HUES6 (cell line): Measurements from ENCODE around the gene SLC30A1.
"Not testable (repeated sequence)": the region's sequence is repeated elsewhere in the genome, so short reads cannot be mapped to it uniquely, and the experiment has no call there.

Source experiments
- H3K27ac ChIP-seq: 2 replicates; pipeline ENCODE4 v1.7.0; 2013; ENCODE audit warnings: low read depth, mild to moderate bottlenecking, low read length, inconsistent platforms
- H3K27me3 ChIP-seq: 2 replicates; pipeline ENCODE4 v1.6.1; 2013; ENCODE audit warnings: low read length; ENCODE audit not compliant: control insufficient read depth, insufficient read depth
- H3K36me3 ChIP-seq: 2 replicates; pipeline ENCODE4 v1.6.1; 2013; ENCODE audit warnings: low read length; ENCODE audit not compliant: control insufficient read depth, insufficient read depth
- H3K4me1 ChIP-seq: 2 replicates; pipeline ENCODE4 v1.6.1; 2013; ENCODE audit warnings: low read length; ENCODE audit not compliant: control insufficient read depth, insufficient read depth
- H3K4me3 ChIP-seq: 2 replicates; pipeline ENCODE4 v1.5.1; 2013; ENCODE audit warnings: low read depth, low read length
- H3K9ac ChIP-seq: one replicate; pipeline ENCODE4 v1.6.1; 2013; ENCODE audit warnings: mild to moderate bottlenecking, low read length
- H3K9me3 ChIP-seq: 2 replicates; pipeline ENCODE4 v1.6.1; 2013; ENCODE audit warnings: low read depth, low read length; ENCODE audit not compliant: control insufficient read depth, insufficient read depth

SLC30A1 gene

GRCh38 chr1:211541720-211542477 lies 37.1 kb downstream of the SLC30A1 start:
- H3K9me3 ChIP-seq, result peaks cover 19% of the 10 kb centered on the region; the same call in 1 of the 2 replicates
- no peaks in the 10 kb centered on the region for H3K36me3 ChIP-seq
- H3K27ac ChIP-seq, result no peak overlapping the region
- no peaks in the 10 kb centered on the region for H3K27me3 ChIP-seq
- no peak overlapping the region for H3K9ac ChIP-seq
- H3K4me1 ChIP-seq, result peaks cover 3% of the 10 kb centered on the region; the same call in 1 of the 2 replicates
- H3K4me3 ChIP-seq, result no peak overlapping the region

GRCh38 chr1:211541278-211541677 lies 37.7 kb downstream of the SLC30A1 start:
- Histone ChIP-seq H3K27ac (no peak overlapping the region), H3K36me3 (no peaks in the 10 kb centered on the region), H3K4me3 (no peak overlapping the region), H3K9ac (no peak overlapping the region), H3K9me3 (peaks cover 19% of the 10 kb centered on the region; the same call in 1 of the 2 replicates), H3K27me3 (no peaks in the 10 kb centered on the region), H3K4me1 (peaks cover 3% of the 10 kb centered on the region; the same call in 1 of the 2 replicates)

- H3K9me3 ChIP-seq, result peaks cover 19% of the 10 kb centered on the region; the same call in 1 of the 2 replicates
- not testable (repeated sequence) for H3K27me3 ChIP-seq, H3K9ac ChIP-seq, H3K36me3 ChIP-seq, H3K4me1 ChIP-seq, H3K27ac ChIP-seq, H3K4me3 ChIP-seq
Observed at GRCh38 chr1:211540824-211541223, 38.1 kb downstream of the SLC30A1 start.

GRCh38 chr1:211538287-211538686 lies 40.7 kb downstream of the SLC30A1 start:
- Histone ChIP-seq H3K4me3 (no peak overlapping the region), H3K4me1 (peaks cover 3% of the 10 kb centered on the region; the same call in 1 of the 2 replicates), H3K9me3 (peaks cover 19% of the 10 kb centered on the region; the same call in 1 of the 2 replicates), H3K27me3 (no peaks in the 10 kb centered on the region), H3K9ac (no peak overlapping the region), H3K27ac (no peak overlapping the region), H3K36me3 (no peaks in the 10 kb centered on the region)

GRCh38 chr1:211537253-211537652 lies 41.7 kb downstream of the SLC30A1 start:
- no peaks in the 10 kb centered on the region for H3K27me3 ChIP-seq
- H3K9me3 ChIP-seq, result peaks cover 18% of the 10 kb centered on the region; the same call in 1 of the 2 replicates
- H3K4me3 ChIP-seq, result no peak overlapping the region
- no peaks in the 10 kb centered on the region for H3K36me3 ChIP-seq
- H3K9ac ChIP-seq, result no peak overlapping the region
- no peak overlapping the region for H3K27ac ChIP-seq
- peaks cover 3% of the 10 kb centered on the region; the same call in 1 of the 2 replicates for H3K4me1 ChIP-seq

GRCh38 chr1:211536606-211537005 lies 42.4 kb downstream of the SLC30A1 start:
- Histone ChIP-seq H3K4me1 (peaks cover 3% of the 10 kb centered on the region; the same call in 1 of the 2 replicates), H3K9me3 (peaks cover 12% of the 10 kb centered on the region; the same call in 1 of the 2 replicates), H3K27ac (no peak overlapping the region), H3K36me3 (no peaks in the 10 kb centered on the region), H3K4me3 (no peak overlapping the region), H3K9ac (no peak overlapping the region), H3K27me3 (no peaks in the 10 kb centered on the region)

- Histone ChIP-seq H3K27ac (no peak overlapping the region), H3K4me3 (no peak overlapping the region), H3K9me3 (peaks cover 4% of the 10 kb centered on the region; the same call in 1 of the 2 replicates), H3K27me3 (no peaks in the 10 kb centered on the region), H3K4me1 (peaks cover 3% of the 10 kb centered on the region; the same call in 1 of the 2 replicates), H3K36me3 (no peaks in the 10 kb centered on the region), H3K9ac (no peak overlapping the region)
Observed at GRCh38 chr1:211535346-211535745, 43.6 kb downstream of the SLC30A1 start.

GRCh38 chr1:211534545-211535291 lies 44.2 kb downstream of the SLC30A1 start:
- no peaks in the 10 kb centered on the region for H3K27me3 ChIP-seq
- H3K27ac ChIP-seq, result no peak overlapping the region
- no peaks in the 10 kb centered on the region for H3K9me3 ChIP-seq
- H3K4me1 ChIP-seq, result peaks cover 3% of the 10 kb centered on the region; the same call in 1 of the 2 replicates
- H3K9ac ChIP-seq, result no peak overlapping the region
- H3K4me3 ChIP-seq, result no peak overlapping the region
- no peaks in the 10 kb centered on the region for H3K36me3 ChIP-seq

GRCh38 chr1:211532088-211532444 lies 46.9 kb downstream of the SLC30A1 start:
- peaks cover 2% of the 10 kb centered on the region; the same call in 1 of the 2 replicates for H3K4me1 ChIP-seq
- H3K27me3 ChIP-seq, result no peaks in the 10 kb centered on the region
- no peaks in the 10 kb centered on the region for H3K36me3 ChIP-seq
- no peaks in the 10 kb centered on the region for H3K9me3 ChIP-seq
- no peak overlapping the region for H3K27ac ChIP-seq
- H3K9ac ChIP-seq, result no peak overlapping the region
- no peak overlapping the region for H3K4me3 ChIP-seq

- Histone ChIP-seq H3K4me3 (no peak overlapping the region), H3K4me1 (peaks cover 4% of the 10 kb centered on the region; the same call in 1 of the 2 replicates), H3K9me3 (no peaks in the 10 kb centered on the region), H3K36me3 (no peaks in the 10 kb centered on the region), H3K27ac (no peak overlapping the region), H3K9ac (no peak overlapping the region), H3K27me3 (no peaks in the 10 kb centered on the region)
Observed at GRCh38 chr1:211531194-211532087, 47.5 kb downstream of the SLC30A1 start.
